GM18951 (cell line): ENCODE data around the gene ATAD3C.
A peak's percentile ranks its signal among the peaks of the same experiment; 100 is the strongest.
"Not testable (repeated sequence)": the region's sequence is repeated elsewhere in the genome, so short reads cannot be mapped to it uniquely, and the experiment has no call there.

Experiments used
- POLR2A ChIP-seq: IDR thresholded peaks from 4 replicates; pipeline ENCODE4 v1.6.1; 2011; ENCODE audit warnings: mild to moderate bottlenecking; ENCODE audit not compliant: insufficient read length, insufficient read depth; ENCODE audit errors: extremely low read depth
- in situ Hi-C: fragments of 300-500 bp; cut with MboI; formaldehyde crosslinking; loops from one replicate; pipeline ENCODE4 v1.12.0; 2022; ENCODE audit warnings: low sequenced_read_pairs, mixed read lengths, inconsistent platforms; ENCODE audit not compliant: unreplicated experiment

Gene ATAD3C

GRCh38 chr1:1507305-1507704 is 57.8 kb downstream of the ATAD3C start:
- no peak for TF ChIP-seq POLR2A
- in situ Hi-C loops, result no loop called here

GRCh38 chr1:1508775-1509464 is 59.4 kb downstream of the ATAD3C start:
- in situ Hi-C loops, result not testable (repeated sequence)

DNA sequence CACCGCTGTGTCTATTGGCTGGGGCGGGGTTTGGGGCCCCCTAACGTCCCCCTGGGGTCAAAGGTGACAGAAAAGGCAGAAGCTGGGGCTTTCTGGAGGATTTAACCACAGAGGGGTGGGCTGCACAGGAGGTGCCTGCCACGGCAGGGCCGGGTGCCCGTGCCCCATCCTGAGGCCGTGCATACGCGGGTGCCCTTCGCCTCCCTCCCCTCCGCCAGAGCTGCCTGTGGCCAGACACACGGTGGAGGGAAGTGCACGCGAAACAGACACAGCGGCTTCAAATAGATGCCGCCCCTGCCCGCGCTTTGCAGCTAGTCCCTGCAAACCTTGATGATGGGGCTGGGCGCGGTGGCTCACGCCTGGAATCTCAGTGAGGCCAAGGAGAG is 60.0 kb downstream of the ATAD3C start:
- in situ Hi-C loops, result not testable (repeated sequence)

DNA sequence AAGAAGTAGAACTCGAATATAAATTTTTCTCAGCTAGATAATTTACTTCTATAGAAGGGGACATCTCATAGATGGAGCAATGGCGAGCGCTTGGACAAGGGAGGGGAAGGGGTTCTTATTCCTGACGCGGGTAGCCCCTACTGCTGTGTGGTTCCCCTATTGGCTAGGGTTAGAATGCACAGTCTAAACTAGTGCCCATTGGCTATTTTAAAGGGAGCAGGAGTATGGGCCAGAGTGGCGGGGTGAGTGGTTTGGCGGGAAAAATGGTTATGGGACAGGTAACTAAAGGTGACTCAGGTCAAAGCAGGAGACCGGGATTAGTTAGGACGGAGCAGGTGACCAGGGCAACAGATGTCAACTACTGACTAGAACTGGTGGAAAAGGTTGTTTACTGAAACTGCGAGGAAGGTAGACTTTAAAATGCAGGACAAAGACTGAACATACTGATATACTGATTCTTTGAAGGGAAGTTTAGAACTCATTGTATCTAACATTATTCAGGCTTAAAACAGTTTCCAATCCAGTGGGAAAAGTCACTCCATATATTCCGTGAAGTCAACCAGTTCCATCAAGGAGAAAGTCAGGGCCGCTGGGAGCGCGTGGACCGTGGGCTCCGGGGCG is 61.5 kb downstream of the ATAD3C start:
- in situ Hi-C loops, result no loop called here

GRCh38 chr1:1511533-1512285 is 62.2 kb downstream of the ATAD3C start, which contains the start of gene ATAD3A:
Gene ATAD3A (plus strand): TSS chr1:1512162. CDS start chr1:1512269, 107 bp downstream.
- peak; percentile 76 for TF ChIP-seq POLR2A
- in situ Hi-C loops, result no loop called here

More for the DNA sequence above, 61.5 kb downstream of the ATAD3C start:
- TF ChIP-seq POLR2A, result no peak

- in situ Hi-C loops, result not testable (repeated sequence)
Observed at GRCh38 chr1:1512425-1512824, 62.9 kb downstream of the ATAD3C start.

DNA sequence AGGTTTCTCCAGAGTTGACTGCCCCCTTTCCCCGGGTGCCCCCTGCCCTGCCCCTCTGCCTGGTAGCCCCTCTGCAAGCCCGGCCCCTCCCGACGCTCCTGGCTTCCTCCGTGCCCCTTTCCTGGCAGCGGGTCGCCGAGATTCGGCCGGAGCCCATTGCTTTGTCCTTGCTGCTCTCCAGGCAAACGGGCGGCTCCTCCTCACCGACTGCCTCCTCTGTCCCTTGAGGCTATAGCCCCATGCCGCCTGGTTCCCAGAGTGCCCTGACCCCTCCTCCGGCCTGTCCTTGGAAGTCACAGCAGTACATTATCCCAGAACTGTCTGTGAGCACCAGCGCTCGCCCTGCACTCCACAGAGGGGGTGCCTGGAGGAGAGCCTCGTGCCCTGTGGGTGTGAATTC is 64.2 kb downstream of the ATAD3C start:
- in situ Hi-C loops, result not testable (repeated sequence)

- in situ Hi-C loops, result not testable (repeated sequence)
Observed at GRCh38 chr1:1514376-1514775, 64.9 kb downstream of the ATAD3C start.

DNA sequence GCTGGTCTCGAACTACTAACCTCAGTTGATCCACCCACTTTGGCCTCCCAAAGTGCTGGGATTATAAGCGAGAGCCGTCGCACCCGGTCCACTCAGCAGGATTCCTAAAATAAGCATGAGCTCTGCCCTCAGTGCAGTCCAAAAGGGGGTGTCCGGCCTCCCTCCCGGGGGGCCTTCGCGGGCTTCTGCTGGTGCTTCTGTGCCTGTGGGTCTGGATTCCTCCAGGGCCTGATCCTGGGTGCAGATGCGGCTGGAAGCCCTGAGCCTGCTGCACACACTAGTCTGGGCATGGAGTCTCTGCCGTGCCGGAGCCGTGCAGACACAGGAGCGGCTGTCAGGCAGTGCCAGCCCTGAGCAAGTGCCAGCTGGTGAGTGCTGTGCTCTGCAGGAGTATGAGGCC is 67.4 kb downstream of the ATAD3C start:
- in situ Hi-C loops, result not testable (repeated sequence)

GRCh38 chr1:1517973-1518620 is 68.6 kb downstream of the ATAD3C start:
- no peak for TF ChIP-seq POLR2A
- in situ Hi-C loops, result no loop called here

GRCh38 chr1:1518621-1519007 is 69.1 kb downstream of the ATAD3C start:
- in situ Hi-C loops, result not testable (repeated sequence)
